H1 (cell line): ENCODE data around the gene ABHD8. TPM values are rescaled to one million over a fixed set of nuclear protein-coding genes. Genes with fewer than 3 reads are reported as not detected.

Source experiments
- CTCF ChIA-PET: fragments of 300-600 bp; sonication (Branson Sonifier 250); formaldehyde crosslinking; loops from one replicate; lab custom pipeline; 2021; ENCODE audit not compliant: partially characterized antibody; lab: Charles Lee
- POLR2A ChIA-PET: fragments of 300-600 bp; sonication (Branson Sonifier 250); formaldehyde crosslinking; loops from one replicate; lab custom pipeline; 2021; ENCODE audit warnings: inconsistent platforms; ENCODE audit not compliant: partially characterized antibody; lab: Charles Lee
- DNase-seq, 2 experiments: peaks; one replicate each; pipeline versions ENCODE4 v3.0.0 to v3.0.0-alpha.2; 2010 to 2022; ENCODE audit warnings: low spot score in 2 of 2, low read depth in 1 of 2, mixed read lengths in 1 of 2
- FAIRE-seq: peaks from 2 replicates; lab custom pipeline; 2011; peaks lifted over from hg19 to GRCh38; lab: Jason Lieb, UNC
- H2AFZ ChIP-seq: 2 replicates; pipeline ENCODE4 v1.8.1; 2012; ENCODE audit warnings: low read length, inconsistent platforms
- H2AK5ac ChIP-seq: 2 replicates; pipeline ENCODE4 v1.6.1; 2013; ENCODE audit warnings: low read depth, low read length
- H2BK120ac ChIP-seq: replicated peaks from 2 replicates; pipeline ENCODE3; 2013; ENCODE audit warnings: low read depth, low read length, inconsistent platforms
- H2BK12ac ChIP-seq: 2 replicates; pipeline ENCODE4 v1.6.1; 2013; ENCODE audit warnings: low read depth, low read length
- H2BK15ac ChIP-seq: 2 replicates; pipeline ENCODE4 v1.6.1; 2013; ENCODE audit warnings: low read length
- H2BK20ac ChIP-seq: 2 replicates; pipeline ENCODE4 v1.6.1; 2013; ENCODE audit warnings: low read length
- H2BK5ac ChIP-seq: 2 replicates; pipeline ENCODE4 v1.6.1; 2013; ENCODE audit warnings: low read depth, low read length
- H3K14ac ChIP-seq: 2 replicates; pipeline ENCODE4 v1.6.1; 2013; ENCODE audit warnings: inconsistent platforms; ENCODE audit not compliant: insufficient read length
- H3K18ac ChIP-seq: 2 replicates; pipeline ENCODE4 v1.6.1; 2013; ENCODE audit warnings: low read length; ENCODE audit errors: extremely low read depth
- H3K23ac ChIP-seq: 2 replicates; pipeline ENCODE4 v1.6.1; 2013; ENCODE audit warnings: inconsistent platforms; ENCODE audit not compliant: insufficient read length
- H3K23me2 ChIP-seq: 2 replicates; pipeline ENCODE4 v1.6.1; 2013; ENCODE audit warnings: low read depth, low read length
- H3K27ac ChIP-seq: 2 replicates; pipeline ENCODE4 v1.6.1; 2011; ENCODE audit warnings: low read depth, low read length, inconsistent platforms
- H3K27me3 ChIP-seq, 4 experiments: replicated peaks in 1 of 4; 1 replicate in 1 of 4; 2 replicates in 3 of 4; pipeline versions ENCODE4 v1.6.1 to v1.8.1; 2011 to 2013; ENCODE audit warnings: low read length in 3 of 4, mild to moderate bottlenecking in 3 of 4, inconsistent platforms in 2 of 4, mixed read lengths in 2 of 4, moderate library complexity in 1 of 4; ENCODE audit not compliant: control insufficient read depth in 3 of 4, insufficient read depth in 3 of 4; ENCODE audit errors: extremely low read depth in 1 of 4
- H3K36me3 ChIP-seq, 4 experiments: 2 replicates each; pipeline versions ENCODE4 v1.6.1 to v1.8.1; 2011 to 2013; ENCODE audit warnings: mild to moderate bottlenecking in 4 of 4, low read length in 3 of 4, moderate library complexity in 2 of 4, control low read depth in 1 of 4, inconsistent platforms in 1 of 4; ENCODE audit not compliant: insufficient read depth in 4 of 4, control insufficient read depth in 2 of 4
- H3K4ac ChIP-seq: replicated peaks from 2 replicates; pipeline ENCODE3; 2013; ENCODE audit warnings: low read length, low read depth, mixed read lengths, inconsistent platforms; ENCODE audit not compliant: insufficient read length
- H3K4me1 ChIP-seq, 4 experiments: replicated peaks in 1 of 4; 1 replicate in 1 of 4; 2 replicates in 3 of 4; pipeline versions ENCODE4 v1.6.1 to v1.8.1; 2011 to 2013; ENCODE audit warnings: low read length in 3 of 4, inconsistent platforms in 2 of 4, mixed read lengths in 1 of 4; ENCODE audit not compliant: insufficient read depth in 4 of 4, control insufficient read depth in 3 of 4
- H3K4me2 ChIP-seq, 2 experiments: 2 replicates each; pipeline versions ENCODE4 v1.6.1 to v1.8.1; 2011 to 2013; ENCODE audit warnings: low read depth in 2 of 2, low read length in 2 of 2, control low read depth in 1 of 2, inconsistent platforms in 1 of 2, mild to moderate bottlenecking in 1 of 2; ENCODE audit not compliant: insufficient read depth in 1 of 2
- H3K4me3 ChIP-seq, 4 experiments: fragments of 200-600, 300-600 bp in 1 of 4; sonication (generic), shearing (Covaris generic), sonication (Bioruptor Twin) in 1 of 4; 2 replicates each; pipeline versions ENCODE4 v1.5.1 to v1.8.1; 2011 to 2016; ENCODE audit warnings: low read length in 4 of 4, low read depth in 3 of 4, control low read depth in 2 of 4, inconsistent platforms in 2 of 4, mild to moderate bottlenecking in 2 of 4, mixed read lengths in 1 of 4, moderate library complexity in 1 of 4; ENCODE audit not compliant: insufficient read depth in 2 of 4; ENCODE audit errors: extremely low read depth in 1 of 4
- H3K56ac ChIP-seq: replicated peaks from 2 replicates; pipeline ENCODE3; 2013; ENCODE audit warnings: low read depth, mild to moderate bottlenecking, mixed read lengths, low read length, inconsistent platforms; ENCODE audit not compliant: insufficient read length
- H3K79me1 ChIP-seq: 2 replicates; pipeline ENCODE4 v1.6.1; 2013; ENCODE audit warnings: low read depth, low read length, control low read depth
- H3K79me2 ChIP-seq, 2 experiments: 2 replicates each; pipeline versions ENCODE4 v1.6.1 to v1.8.1; 2012 to 2013; ENCODE audit warnings: low read length in 2 of 2, mild to moderate bottlenecking in 2 of 2, inconsistent platforms in 1 of 2; ENCODE audit not compliant: insufficient read depth in 2 of 2, control insufficient read depth in 1 of 2
- H3K9ac ChIP-seq, 4 experiments: replicated peaks in 1 of 4; 1 replicate in 1 of 4; 2 replicates in 3 of 4; pipeline versions ENCODE4 v1.6.1 to v1.8.1; 2011 to 2013; ENCODE audit warnings: low read depth in 3 of 4, low read length in 3 of 4, control low read depth in 2 of 4, mild to moderate bottlenecking in 2 of 4, moderate library complexity in 2 of 4, inconsistent platforms in 1 of 4; ENCODE audit errors: extremely low read depth in 1 of 4
- H3K9me3 ChIP-seq, 2 experiments: 2 replicates each; pipeline versions ENCODE4 v1.6.1 to v1.8.1; 2012 to 2013; ENCODE audit warnings: mild to moderate bottlenecking in 2 of 2, moderate library complexity in 2 of 2, control low read depth in 1 of 2, inconsistent platforms in 1 of 2, low read depth in 1 of 2, low read length in 1 of 2, mixed read lengths in 1 of 2; ENCODE audit not compliant: insufficient read depth in 2 of 2
- H4K20me1 ChIP-seq, 2 experiments: replicated peaks in 1 of 2; 2 replicates each; pipeline versions ENCODE3 to v1.8.1; 2011 to 2013; ENCODE audit warnings: inconsistent platforms in 2 of 2, low read length in 2 of 2, mild to moderate bottlenecking in 1 of 2; ENCODE audit not compliant: insufficient read depth in 2 of 2, control insufficient read depth in 1 of 2
- H4K5ac ChIP-seq: 2 replicates; pipeline ENCODE4 v1.6.1; 2013; ENCODE audit warnings: low read length, low read depth, mixed read lengths, inconsistent platforms; ENCODE audit not compliant: insufficient read length
- H4K8ac ChIP-seq: 2 replicates; pipeline ENCODE4 v1.8.0; 2013; ENCODE audit warnings: mild to moderate bottlenecking, moderate library complexity, low read length, inconsistent platforms; ENCODE audit not compliant: insufficient read depth; ENCODE audit errors: extremely low read depth
- H4K91ac ChIP-seq: replicated peaks from 2 replicates; pipeline ENCODE3; 2013; ENCODE audit warnings: low read length, mixed read lengths, inconsistent platforms; ENCODE audit not compliant: insufficient read length
- BACH1 ChIP-seq: IDR thresholded peaks from 2 replicates; pipeline ENCODE4 v1.6.1; 2012; ENCODE audit warnings: low read length, improper control_type of control experiment
- BRCA1 ChIP-seq: IDR thresholded peaks from 2 replicates; pipeline ENCODE4 v1.6.1; 2012; ENCODE audit warnings: low read depth, low read length, improper control_type of control experiment
- CBX5 ChIP-seq: fragments of 300-800, 300-1000 bp; sonication (generic); IDR thresholded peaks from 2 replicates; pipeline ENCODE4 v1.7.1; 2016; ENCODE audit warnings: antibody characterized with exemption, low read length, low read depth
- CEBPB ChIP-seq: IDR thresholded peaks from 2 replicates; pipeline ENCODE4 v1.6.1; 2012; ENCODE audit warnings: low read depth, low read length
- CHD2 ChIP-seq: IDR thresholded peaks from 2 replicates; pipeline ENCODE4 v1.6.1; 2012; ENCODE audit warnings: low read length, improper control_type of control experiment
- EGR1 ChIP-seq: IDR thresholded peaks from 2 replicates; pipeline ENCODE4 v1.6.1; 2011; ENCODE audit warnings: low read depth, low read length, borderline replicate concordance
- EP300 ChIP-seq, 2 experiments: IDR thresholded peaks; 1 replicate in 1 of 2; 2 replicates in 1 of 2; pipeline ENCODE4 v1.6.1; 2011 to 2012; ENCODE audit warnings: low read depth in 2 of 2, low read length in 2 of 2, mild to moderate bottlenecking in 2 of 2, borderline replicate concordance in 1 of 2, inconsistent platforms in 1 of 2, moderate library complexity in 1 of 2
- KDM1A ChIP-seq: fragments of 200-600, 300-600 bp; sonication (generic); IDR thresholded peaks from 2 replicates; pipeline ENCODE4 v1.7.1; 2016; ENCODE audit warnings: mild to moderate bottlenecking, low read length, borderline replicate concordance
- KDM4A ChIP-seq: IDR thresholded peaks from one replicate; pipeline ENCODE4 v1.7.1; 2012; ENCODE audit warnings: low read depth, mild to moderate bottlenecking, moderate library complexity, low read length, inconsistent platforms; ENCODE audit not compliant: severe bottlenecking
- KDM5A ChIP-seq: fragments of 200-600 bp; IDR thresholded peaks from 2 replicates; pipeline ENCODE4 v1.7.1; 2012; ENCODE audit warnings: mild to moderate bottlenecking, low read length, inconsistent platforms, mixed read lengths
- MAX ChIP-seq: IDR thresholded peaks from 2 replicates; pipeline ENCODE4 v1.6.1; 2012; ENCODE audit warnings: inconsistent platforms
- POU5F1 ChIP-seq: IDR thresholded peaks from 2 replicates; pipeline ENCODE4 v1.6.1; 2011; ENCODE audit warnings: low read depth, mild to moderate bottlenecking, low read length, moderate library complexity
- RAD21 ChIP-seq, 2 experiments: IDR thresholded peaks in 1 of 2; conservative IDR thresholded peaks in 1 of 2; 2 replicates each; pipeline ENCODE4 v1.6.1; 2011; ENCODE audit warnings: low read depth in 2 of 2, low read length in 2 of 2, improper control_type of control experiment in 1 of 2, inconsistent platforms in 1 of 2, mild to moderate bottlenecking in 1 of 2, moderate library complexity in 1 of 2
- TCF12 ChIP-seq: IDR thresholded peaks from 2 replicates; pipeline ENCODE4 v1.6.1; 2011; ENCODE audit warnings: low read depth, mild to moderate bottlenecking, low read length
- WGBS, 2 experiments: shearing (Covaris generic) in 1 of 2; methylation state at CpG; one replicate each; pipeline versions ENCODE4 v1.1.6 to v1.1.7; 2013 to 2015; ENCODE audit warnings: low lambda C conversion rate in 2 of 2, mixed read lengths in 2 of 2, inconsistent platforms in 1 of 2, low coverage in 1 of 2, missing lambda C conversion rate in 1 of 2; ENCODE audit not compliant: insufficient replicate concordance in 2 of 2, insufficient coverage in 1 of 2, insufficient read length in 1 of 2; ENCODE audit errors: extremely low coverage in 1 of 2, missing lambda C conversion rate in 1 of 2; 5-methylcytosine and 5-hydroxymethylcytosine counted together
- polyA plus RNA-seq, 7 experiments: library from polyadenylated mRNA; depleted of rRNA in 3 of 7; stranded (reverse) in 5 of 7; unstranded in 2 of 7; fragments of >200 nt in 5 of 7; fragments of 200-250 nt in 2 of 7; gene quantifications; 1 replicate in 5 of 7; 2 replicates in 1 of 7; 4 replicates in 1 of 7; pipeline versions ENCODE4 v1.2.1 to v1.2.3, GENCODE V29; 2011 to 2013; ENCODE audit warnings: missing spikeins in 2 of 7, mixed read lengths in 2 of 7
- total RNA-seq: library from RNA; stranded (reverse); fragmentation: NEBNext Ultra II Directional; extraction: Animal tissue kit (Norgen Biotek cat#: 25700); gene quantifications from 2 replicates; pipeline ENCODE4 v1.2.1, GENCODE V29; 2021

ABHD8 gene
- total and polyA plus RNA-seq, 2 of the 8 experiments (the other 6 are each of a cell fraction or from before 2014, with no cell fraction given), result 11.3 to 18.7 TPM

- ChIA-PET POLR2A (interaction anchor here (0.8 to 1.9 kb wide), 4 partner anchors 10 to 28 kb away, joined by 3 to 5 read pairs (median 4); partner anchors contain the start of genes OCEL1 and USHBP1), CTCF (interaction anchor here (0.6 to 2.9 kb wide), 7 partner anchors 9 to 483 kb away, joined by 3 to 15 read pairs (median 4); partner anchors contain the start of gene USHBP1)
- H2BK120ac ChIP-seq, result no peak overlapping the region
- H2BK5ac ChIP-seq, result no peak overlapping the region
- H3K4me2 ChIP-seq, result no peak overlapping the region
- H4K20me1 ChIP-seq, result no peaks in the 10 kb centered on the region
- H4K5ac ChIP-seq, result no peak overlapping the region
- H2AFZ ChIP-seq, result no peak overlapping the region
- no peaks in the 10 kb centered on the region for H3K79me2 ChIP-seq
- H3K23ac ChIP-seq, result no peak overlapping the region
- H3K79me1 ChIP-seq, result no peaks in the 10 kb centered on the region
- peaks cover 11% of the 10 kb centered on the region in 2 experiments; a peak in 3 of 4 replicates for H3K9me3 ChIP-seq
- H4K91ac ChIP-seq, result no peak overlapping the region
- no peak overlapping the region for H4K8ac ChIP-seq
- no peak overlapping the region for H2BK20ac ChIP-seq
- no peak overlapping the region for H3K4ac ChIP-seq
- no peaks in the 10 kb centered on the region for H3K27me3 ChIP-seq
- H3K56ac ChIP-seq, result no peak overlapping the region
- H2BK15ac ChIP-seq, result no peak overlapping the region
- no peak overlapping the region for H3K4me3 ChIP-seq
- FAIRE-seq (no peak), DNase-seq (no peak)
- WGBS, 2 experiments, result 94% methylated on average over 9 of the region's 10 CpGs; no CpG with 5 or more reads in 1 of the 2 experiments
- no peak overlapping the region for H3K14ac ChIP-seq
- peaks cover 2 to 10% (median 4%) of the 10 kb centered on the region in 4 experiments; a peak in 4 of 8 replicates for H3K36me3 ChIP-seq
- H3K27ac ChIP-seq, result no peak overlapping the region
- H3K4me1 ChIP-seq, result no peaks in the 10 kb centered on the region
- no peaks in the 10 kb centered on the region for H3K23me2 ChIP-seq
- no peak overlapping the region for H2BK12ac ChIP-seq
- TF ChIP-seq KDM4A (no peak), KDM1A (no peak), POU5F1 (no peak), CBX5 (no peak), EGR1 (no peak), BACH1 (no peak), CEBPB (no peak), RAD21 (IDR thresholded peaks at IDR 0.05 in 1 of 2, conservative IDR thresholded peaks at IDR 0.05 in 1 of 2; ENCODE audit: low read depth in 2 of 2, low read length in 2 of 2) (no peak), CHD2 (no peak), BRCA1 (no peak), MAX (no peak), TCF12 (no peak), KDM5A (no peak), EP300 (IDR thresholded peaks at IDR 0.05; ENCODE audit: borderline replicate concordance in 1 of 2, low read depth in 2 of 2, low read length in 2 of 2) (no peak)
- H3K18ac ChIP-seq, result no peak overlapping the region
- H2AK5ac ChIP-seq, result no peak overlapping the region
- no peak overlapping the region for H3K9ac ChIP-seq
Measured at GRCh38 chr19:17254636-17255035, 48.6 kb downstream of the ABHD8 start.
